Trophoblast cell (in vitro differentiated cells and primary cell): Measurements from ENCODE around the gene NFRKB.

Source experiments
- DNase-seq, 2 donors: peaks; one replicate each; pipeline ENCODE4 v3.0.0-alpha.2; 2016
- H2AFZ ChIP-seq: 2 replicates; pipeline ENCODE4 v1.6.1; 2013; ENCODE audit warnings: low read length, moderate library complexity, mild to moderate bottlenecking; ENCODE audit not compliant: insufficient read depth, poor library complexity
- H2AK5ac ChIP-seq: 2 replicates; pipeline ENCODE4 v1.6.1; 2013; ENCODE audit warnings: mild to moderate bottlenecking, low read length
- H2BK120ac ChIP-seq: 2 replicates; pipeline ENCODE4 v1.6.1; 2013; ENCODE audit warnings: low read length, mild to moderate bottlenecking, moderate library complexity; ENCODE audit not compliant: insufficient read depth, poor library complexity
- H2BK12ac ChIP-seq: 2 replicates; pipeline ENCODE4 v1.6.1; 2013; ENCODE audit warnings: mild to moderate bottlenecking, low read length, moderate library complexity
- H2BK5ac ChIP-seq: 2 replicates; pipeline ENCODE4 v1.6.1; 2013; ENCODE audit warnings: low read length, low read depth, moderate library complexity, mild to moderate bottlenecking; ENCODE audit not compliant: poor library complexity
- H3K14ac ChIP-seq: 2 replicates; pipeline ENCODE4 v1.6.1; 2013; ENCODE audit warnings: mild to moderate bottlenecking, low read length
- H3K18ac ChIP-seq: 2 replicates; pipeline ENCODE4 v1.6.1; 2013; ENCODE audit warnings: mild to moderate bottlenecking, low read length
- H3K23ac ChIP-seq: 2 replicates; pipeline ENCODE4 v1.6.1; 2013; ENCODE audit warnings: low read length
- H3K27ac ChIP-seq: 2 replicates; pipeline ENCODE4 v1.5.1; 2013; ENCODE audit warnings: low read depth, mild to moderate bottlenecking, inconsistent platforms, low read length, moderate library complexity
- H3K27me3 ChIP-seq: 2 replicates; pipeline ENCODE4 v1.6.1; 2013; ENCODE audit warnings: inconsistent platforms, mild to moderate bottlenecking, low read length, moderate library complexity; ENCODE audit not compliant: insufficient read depth
- H3K36me3 ChIP-seq, 2 experiments: 1 replicate in 1 of 2; 2 replicates in 1 of 2; pipeline ENCODE4 v1.6.1; 2013; ENCODE audit warnings: low read length in 2 of 2, mild to moderate bottlenecking in 2 of 2, moderate library complexity in 1 of 2; ENCODE audit not compliant: insufficient read depth in 2 of 2, control insufficient read depth in 1 of 2
- H3K4ac ChIP-seq: 2 replicates; pipeline ENCODE4 v1.6.1; 2013; ENCODE audit warnings: low read depth, mild to moderate bottlenecking, low read length, moderate library complexity
- H3K4me1 ChIP-seq, 2 experiments: 1 replicate in 1 of 2; 2 replicates in 1 of 2; pipeline ENCODE4 v1.6.1; 2013; ENCODE audit warnings: low read length in 2 of 2, mild to moderate bottlenecking in 2 of 2, moderate library complexity in 1 of 2; ENCODE audit not compliant: insufficient read depth in 2 of 2, control insufficient read depth in 1 of 2
- H3K4me2 ChIP-seq: 2 replicates; pipeline ENCODE4 v1.6.1; 2013; ENCODE audit warnings: inconsistent platforms, mild to moderate bottlenecking, low read length, moderate library complexity
- H3K4me3 ChIP-seq: 2 replicates; pipeline ENCODE4 v1.5.1; 2013; ENCODE audit warnings: mild to moderate bottlenecking, low read depth, low read length, inconsistent platforms
- H3K79me1 ChIP-seq: one replicate; pipeline ENCODE4 v1.6.1; 2013; ENCODE audit warnings: low read length
- H3K79me2 ChIP-seq: 2 replicates; pipeline ENCODE4 v1.6.1; 2013; ENCODE audit warnings: low read length, mild to moderate bottlenecking; ENCODE audit not compliant: control insufficient read depth, insufficient read depth, poor library complexity
- H3K9ac ChIP-seq: 2 replicates; pipeline ENCODE4 v1.6.1; 2013; ENCODE audit warnings: mild to moderate bottlenecking, low read length
- H3K9me3 ChIP-seq: 2 replicates; pipeline ENCODE4 v1.6.1; 2013; ENCODE audit warnings: low read depth, mild to moderate bottlenecking, control low read depth, inconsistent platforms, low read length; ENCODE audit not compliant: insufficient read depth
- H4K12ac ChIP-seq: 2 replicates; pipeline ENCODE4 v1.6.1; 2013; ENCODE audit warnings: low read depth, mild to moderate bottlenecking, low read length, moderate library complexity
- H4K8ac ChIP-seq: 2 replicates; pipeline ENCODE4 v1.6.1; 2013; ENCODE audit warnings: low read depth, mild to moderate bottlenecking, low read length, moderate library complexity
- H4K91ac ChIP-seq: one replicate; pipeline ENCODE4 v1.6.1; 2013; ENCODE audit warnings: low read depth, mild to moderate bottlenecking, low read length, moderate library complexity
- WGBS: extraction: QIAGEN DNeasy Blood & Tissue Kit; methylation state at CpG from one replicate; pipeline ENCODE4 v1.1.7; 2013; ENCODE audit warnings: missing lambda C conversion rate; ENCODE audit not compliant: insufficient read length, insufficient coverage; ENCODE audit errors: extremely low coverage; 5-methylcytosine and 5-hydroxymethylcytosine counted together

The NFRKB gene

DNA sequence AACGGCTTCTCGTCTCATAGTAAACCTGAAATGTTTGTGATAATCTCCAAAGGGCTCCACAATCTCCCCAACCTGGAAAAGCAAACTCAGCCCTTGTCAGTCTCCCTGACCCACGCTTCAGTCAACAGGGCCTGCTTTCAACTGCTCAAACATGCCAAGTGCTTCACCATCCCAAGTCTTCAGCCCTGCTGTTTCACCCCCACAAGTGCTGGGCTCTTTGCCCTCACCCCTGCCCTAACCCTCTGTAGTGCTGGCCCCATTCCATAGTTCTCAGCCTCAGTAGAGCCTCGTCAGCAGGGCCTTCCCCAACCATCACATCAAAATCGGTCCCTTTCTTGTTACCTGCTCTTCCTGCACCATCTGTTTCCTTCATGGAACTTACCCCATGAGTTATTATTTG lies 43.4 kb upstream of the NFRKB start:
- Histone ChIP-seq H3K79me1 (no peaks in the 10 kb centered on the region), H4K8ac (no peak overlapping the region), H2AK5ac (no peak overlapping the region), H3K27me3 (no peaks in the 10 kb centered on the region), H3K27ac (no peak overlapping the region), H3K4me2 (no peak overlapping the region), H3K14ac (no peak overlapping the region), H2BK5ac (no peak overlapping the region), H3K18ac (no peak overlapping the region), H3K9me3 (no peaks in the 10 kb centered on the region), H2BK120ac (no peak overlapping the region), H3K9ac (peak overlapping the region; percentile 63), H3K4me3 (no peak overlapping the region), H3K79me2 (no peaks in the 10 kb centered on the region), H4K91ac (no peak overlapping the region), H3K36me3 (peaks cover 8% of the 10 kb centered on the region in 2 experiments), H3K4ac (no peak overlapping the region), H3K4me1 (no peaks in the 10 kb centered on the region), H2AFZ (no peak overlapping the region), H4K12ac (no peak overlapping the region), H3K23ac (no peak overlapping the region), H2BK12ac (no peak overlapping the region)
- no CpG with 5 or more reads among the region's 5 CpGs for WGBS
- no peak for DNase-seq

DNA sequence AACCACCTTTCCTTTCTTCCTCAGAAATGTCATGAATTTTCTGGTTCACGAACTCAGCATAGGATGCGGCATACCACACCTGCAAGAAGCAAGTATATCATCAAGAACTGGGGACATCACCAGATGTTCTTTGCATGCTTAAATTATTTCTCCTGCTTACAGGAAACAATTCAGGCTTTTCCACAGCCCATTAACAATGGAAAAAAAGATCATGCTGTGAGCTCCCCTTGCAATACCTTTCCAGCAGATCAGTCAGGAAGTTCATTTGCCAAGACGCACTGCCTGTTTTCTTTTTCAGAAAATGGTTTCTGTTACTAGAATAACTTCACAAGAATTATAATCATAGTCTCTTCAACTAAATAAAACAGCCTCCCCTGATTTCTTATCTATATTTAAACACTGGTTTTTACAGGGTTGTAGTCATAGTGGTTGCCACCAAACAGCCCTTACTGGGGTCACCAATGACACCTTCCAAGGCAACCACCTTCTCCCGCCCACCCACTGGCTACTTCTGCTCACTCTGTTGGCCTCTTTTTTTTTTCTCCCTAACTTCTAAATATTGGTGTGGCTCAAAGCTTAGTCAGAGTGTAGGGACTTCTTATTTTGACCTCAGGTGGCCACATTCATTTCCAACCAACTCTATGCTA lies 42.3 kb upstream of the NFRKB start:
- no peak overlapping the region for H4K8ac ChIP-seq
- H4K12ac ChIP-seq, result no peak overlapping the region
- DNase-seq, result no peak
- no peaks in the 10 kb centered on the region for H3K27me3 ChIP-seq
- no peaks in the 10 kb centered on the region for H3K9me3 ChIP-seq
- no peaks in the 10 kb centered on the region for H3K79me2 ChIP-seq
- no peak overlapping the region for H4K91ac ChIP-seq
- H2AFZ ChIP-seq, result no peak overlapping the region
- no peak overlapping the region for H3K23ac ChIP-seq
- WGBS, result no CpG with 5 or more reads among the region's 4 CpGs
- H3K14ac ChIP-seq, result no peak overlapping the region
- no peak overlapping the region for H3K18ac ChIP-seq
- H3K9ac ChIP-seq, result no peak overlapping the region
- no peak overlapping the region for H2AK5ac ChIP-seq
- no peak overlapping the region for H3K4me3 ChIP-seq
- H3K79me1 ChIP-seq, result no peaks in the 10 kb centered on the region
- no peak overlapping the region for H3K4me2 ChIP-seq
- H3K36me3 ChIP-seq, result peaks cover 9 to 10% of the 10 kb centered on the region in 2 experiments
- H2BK5ac ChIP-seq, result no peak overlapping the region
- no peak overlapping the region for H3K4ac ChIP-seq
- no peak overlapping the region for H2BK12ac ChIP-seq
- no peak overlapping the region for H3K27ac ChIP-seq
- no peak overlapping the region for H2BK120ac ChIP-seq
- no peaks in the 10 kb centered on the region for H3K4me1 ChIP-seq

DNA sequence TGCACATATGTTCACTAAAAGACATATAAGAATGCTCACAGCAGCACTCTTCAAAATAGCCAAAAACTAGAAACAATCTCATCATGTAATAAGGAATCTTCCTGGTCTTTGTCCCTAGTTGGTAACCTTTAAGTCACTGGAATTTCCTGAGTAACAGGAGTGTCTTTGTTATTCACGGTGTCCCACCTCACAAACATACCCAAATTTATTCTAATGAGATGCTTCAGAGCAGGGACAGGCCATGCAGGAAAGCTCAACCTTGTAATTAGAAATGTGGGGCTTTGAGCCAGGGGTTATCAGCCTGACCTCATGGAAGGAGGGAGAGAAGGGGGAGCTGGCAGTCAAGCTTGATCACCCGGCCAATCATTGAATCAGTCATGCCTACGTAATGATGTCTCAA lies 40.3 kb upstream of the NFRKB start:
- no peak for DNase-seq
- Histone ChIP-seq H3K23ac (no peak overlapping the region), H3K27ac (no peak overlapping the region), H3K27me3 (no peaks in the 10 kb centered on the region), H4K91ac (no peak overlapping the region), H3K4me1 (no peaks in the 10 kb centered on the region), H3K9me3 (no peaks in the 10 kb centered on the region), H2BK12ac (no peak overlapping the region), H3K18ac (no peak overlapping the region), H3K14ac (no peak overlapping the region), H3K4me2 (no peak overlapping the region), H3K4ac (no peak overlapping the region), H3K79me2 (no peaks in the 10 kb centered on the region), H3K79me1 (no peaks in the 10 kb centered on the region), H2BK120ac (no peak overlapping the region), H3K4me3 (no peak overlapping the region), H3K36me3 (peaks cover 10 to 16% of the 10 kb centered on the region in 2 experiments), H4K8ac (no peak overlapping the region), H2AFZ (no peak overlapping the region), H2BK5ac (no peak overlapping the region), H4K12ac (no peak overlapping the region), H3K9ac (no peak overlapping the region), H2AK5ac (no peak overlapping the region)
- no CpG with 5 or more reads among the region's 3 CpGs for WGBS

DNA sequence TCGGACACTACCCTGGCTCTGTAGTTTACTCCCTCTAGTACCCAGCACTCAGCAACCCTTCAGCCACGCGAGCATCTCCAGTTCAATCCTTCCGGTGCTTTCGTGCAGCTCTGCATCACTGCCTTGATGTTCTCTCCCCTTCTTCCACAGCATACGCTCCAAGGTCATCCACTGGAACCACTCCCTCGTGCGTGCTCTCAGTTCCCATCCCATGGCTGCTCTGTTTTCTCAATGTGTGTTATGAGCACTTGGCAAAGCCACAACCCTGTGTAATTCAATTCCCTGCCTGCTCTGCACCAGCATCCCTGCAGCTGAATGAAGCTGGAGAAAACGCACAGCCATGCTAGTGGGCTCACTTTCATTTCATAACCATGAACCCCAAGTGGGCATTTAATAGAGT lies 38.5 kb upstream of the NFRKB start:
- no peak overlapping the region for H2AFZ ChIP-seq
- no peaks in the 10 kb centered on the region for H3K4me1 ChIP-seq
- no peak overlapping the region for H3K4ac ChIP-seq
- H3K9ac ChIP-seq, result no peak overlapping the region
- H3K9me3 ChIP-seq, result no peaks in the 10 kb centered on the region
- H4K8ac ChIP-seq, result no peak overlapping the region
- H3K23ac ChIP-seq, result no peak overlapping the region
- H2BK5ac ChIP-seq, result no peak overlapping the region
- H3K36me3 ChIP-seq, result peaks cover 8 to 19% of the 10 kb centered on the region in 2 experiments
- no peaks in the 10 kb centered on the region for H3K27me3 ChIP-seq
- no CpG with 5 or more reads among the region's 9 CpGs for whole genome bisulfite sequencing
- no peak overlapping the region for H3K18ac ChIP-seq
- no peak overlapping the region for H3K4me2 ChIP-seq
- H2BK12ac ChIP-seq, result no peak overlapping the region
- H3K79me1 ChIP-seq, result no peaks in the 10 kb centered on the region
- H4K91ac ChIP-seq, result no peak overlapping the region
- no peak overlapping the region for H3K4me3 ChIP-seq
- no peak overlapping the region for H2BK120ac ChIP-seq
- H2AK5ac ChIP-seq, result no peak overlapping the region
- no peak overlapping the region for H3K14ac ChIP-seq
- no peaks in the 10 kb centered on the region for H3K79me2 ChIP-seq
- DNase-seq, result no peak
- H4K12ac ChIP-seq, result no peak overlapping the region
- H3K27ac ChIP-seq, result no peak overlapping the region
